GM20431 (cell line): ENCODE results near the gene HOXC13.

ENCODE experiments used
- in situ Hi-C: fragments of 300-500 bp; cut with MseI, MboI; formaldehyde crosslinking; loops from one replicate; pipeline ENCODE4 v1.15.0; 2020; ENCODE audit warnings: low sequenced_read_pairs; ENCODE audit not compliant: unreplicated experiment

Gene HOXC13

DNA sequence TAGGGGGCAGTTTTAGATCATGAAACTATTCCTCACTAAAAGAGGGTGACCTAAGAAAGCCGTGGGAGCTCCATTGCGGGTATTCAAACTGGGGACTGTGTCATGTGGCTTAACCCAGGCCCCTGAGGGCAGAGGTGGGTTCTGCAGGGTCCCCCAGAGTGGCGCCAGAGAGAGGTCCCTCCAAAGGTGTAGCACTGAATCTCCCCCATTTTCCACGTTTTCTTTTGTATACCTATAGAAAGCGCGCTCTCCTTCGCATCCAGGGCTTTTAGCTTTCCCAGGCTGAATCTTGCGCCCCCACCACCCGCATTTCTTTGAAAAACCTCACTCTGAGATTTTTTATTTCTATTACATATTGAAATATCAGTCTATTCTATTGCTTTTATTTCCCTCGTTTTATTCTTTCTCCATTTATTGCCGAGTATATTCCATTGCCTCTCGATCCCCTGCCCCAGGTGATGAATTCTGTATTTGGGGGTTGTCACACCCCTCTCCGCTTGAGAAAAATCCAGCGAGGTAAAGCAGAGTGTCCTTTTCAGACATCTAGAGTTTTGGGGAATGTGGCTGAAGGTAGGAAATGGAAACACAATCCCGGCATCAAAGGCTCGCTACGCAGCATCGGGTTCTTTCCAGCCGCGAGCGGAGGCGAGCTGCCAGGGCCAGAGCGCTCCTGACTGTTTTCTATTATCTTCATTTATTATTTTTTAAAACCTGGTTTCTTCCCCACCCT lies 870 bp upstream of the HOXC13 start:
- in situ Hi-C loops, result no loop called here

- in situ Hi-C loops, result no loop called here
These were observed 794 bp downstream of the HOXC13 start for GRCh38 chr12:53939141-53940108.

DNA sequence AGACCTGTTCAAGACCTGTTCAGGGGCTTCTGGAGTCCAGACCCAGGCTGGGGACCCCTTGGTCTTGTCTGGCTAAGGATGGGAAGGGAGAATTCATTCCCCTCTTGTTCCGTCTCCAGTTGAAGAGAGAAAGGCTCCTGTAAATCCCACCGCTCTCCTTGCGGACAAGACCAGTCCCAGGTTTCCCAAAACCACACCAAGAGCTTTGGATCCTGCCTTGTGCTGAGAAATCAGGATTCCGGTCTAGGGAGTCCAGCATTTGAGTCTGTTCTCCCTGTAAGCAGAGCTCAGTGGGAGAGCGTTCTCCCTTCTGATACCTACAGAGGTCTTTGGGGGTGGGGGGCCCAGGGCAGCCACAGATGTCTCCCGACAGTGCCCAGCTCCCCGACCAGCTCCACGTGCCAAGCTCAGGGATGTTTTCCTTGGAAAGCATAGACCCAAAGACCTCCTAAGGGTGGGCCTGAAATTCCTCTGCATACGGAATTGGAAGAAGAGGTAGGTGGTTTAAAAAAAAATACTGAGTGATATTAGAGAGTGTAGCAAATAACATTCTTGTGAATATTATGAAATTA lies 1.9 kb downstream of the HOXC13 start:
- in situ Hi-C loops, result no loop called here

GRCh38 chr12:53941187-53941586 lies 2.6 kb downstream of the HOXC13 start:
- in situ Hi-C loops, result no loop called here

DNA sequence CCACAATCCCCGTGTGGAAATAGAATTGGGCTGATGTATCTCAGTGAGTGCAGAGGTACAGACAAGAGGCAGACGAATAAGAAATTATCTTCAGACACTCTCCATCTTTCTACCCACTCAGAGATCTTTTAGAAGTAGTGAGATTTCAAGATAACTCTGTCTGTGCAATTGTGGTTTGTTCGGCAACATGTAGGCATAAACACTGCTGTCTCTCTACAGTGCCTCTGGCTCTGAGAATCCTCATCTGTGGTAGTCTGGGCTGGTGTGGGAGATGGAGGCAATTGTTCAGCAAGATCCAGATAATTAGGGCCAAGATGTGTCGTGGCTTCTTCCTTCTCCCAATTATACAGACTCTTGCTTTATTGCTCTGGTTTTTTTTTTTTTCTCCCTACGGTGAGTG lies 3.1 kb downstream of the HOXC13 start:
- in situ Hi-C loops, result no loop called here

DNA sequence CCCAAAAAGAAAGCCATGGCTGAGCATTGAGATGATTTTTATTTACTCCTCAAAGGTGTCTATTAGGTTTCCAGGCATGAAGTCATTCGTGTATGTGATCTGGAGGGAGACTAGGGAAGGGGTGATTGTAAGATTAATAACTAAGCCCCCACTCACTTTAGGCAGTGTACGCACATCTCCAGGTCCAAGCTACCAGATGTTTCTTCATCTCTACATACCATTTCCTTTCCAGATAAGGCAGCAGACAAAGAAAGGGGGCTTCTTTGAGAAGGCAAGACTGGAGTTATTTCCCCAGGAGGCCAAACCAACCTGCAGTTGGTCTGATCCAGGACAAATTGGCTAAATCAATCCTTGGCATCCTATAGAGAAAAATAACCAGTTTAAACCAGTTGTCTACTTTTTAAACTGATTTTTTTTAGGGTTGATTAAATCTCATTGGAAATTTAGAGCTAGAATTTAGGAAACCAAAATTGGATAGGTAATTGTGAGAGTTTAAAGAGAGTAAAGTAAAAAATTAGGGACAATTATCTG lies 3.9 kb downstream of the HOXC13 start:
- in situ Hi-C loops, result no loop called here

- in situ Hi-C loops, result no loop called here
These were observed 5.6 kb downstream of the HOXC13 start for GRCh38 chr12:53944209-53944608.

DNA sequence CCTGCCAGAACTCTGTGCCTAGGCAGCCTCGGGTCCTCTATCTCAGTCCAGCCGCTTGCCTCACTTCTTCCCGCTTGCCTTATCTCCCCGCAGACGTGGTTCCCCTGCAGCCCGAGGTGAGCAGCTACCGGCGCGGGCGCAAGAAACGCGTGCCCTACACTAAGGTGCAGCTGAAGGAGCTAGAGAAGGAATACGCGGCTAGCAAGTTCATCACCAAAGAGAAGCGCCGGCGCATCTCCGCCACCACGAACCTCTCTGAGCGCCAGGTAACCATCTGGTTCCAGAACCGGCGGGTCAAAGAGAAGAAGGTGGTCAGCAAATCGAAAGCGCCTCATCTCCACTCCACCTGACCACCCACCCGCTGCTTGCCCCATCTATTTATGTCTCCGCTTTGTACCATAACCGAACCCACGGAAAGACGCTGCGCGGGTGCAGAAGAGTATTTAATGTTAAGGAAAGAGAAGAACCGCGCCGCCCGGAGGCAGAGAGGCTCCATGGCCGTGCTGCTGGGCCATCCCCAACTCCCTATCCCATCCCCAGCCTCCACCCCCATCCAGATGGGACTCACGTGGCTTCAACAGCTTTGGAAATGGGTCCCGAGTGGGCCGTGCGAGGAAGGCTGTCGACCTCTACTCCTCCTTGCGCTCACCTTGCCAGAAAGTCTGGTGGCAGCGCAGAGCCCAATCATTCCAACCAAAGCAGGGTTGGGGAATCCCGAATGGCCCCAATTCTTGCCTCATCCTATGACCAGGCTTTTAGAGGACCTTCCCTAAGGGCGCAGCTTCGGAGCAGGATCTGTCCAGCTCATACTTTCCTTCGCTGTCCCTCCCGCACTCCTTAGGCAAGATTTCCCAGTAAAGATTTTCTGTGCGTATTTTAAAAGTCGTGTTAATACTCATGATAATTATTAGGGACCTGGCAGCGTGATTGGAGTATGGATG lies 6.5 kb downstream of the HOXC13 start:
- in situ Hi-C loops, result no loop called here

GRCh38 chr12:53947743-53948142 lies 9.1 kb downstream of the HOXC13 start:
- in situ Hi-C loops, result no loop called here

DNA sequence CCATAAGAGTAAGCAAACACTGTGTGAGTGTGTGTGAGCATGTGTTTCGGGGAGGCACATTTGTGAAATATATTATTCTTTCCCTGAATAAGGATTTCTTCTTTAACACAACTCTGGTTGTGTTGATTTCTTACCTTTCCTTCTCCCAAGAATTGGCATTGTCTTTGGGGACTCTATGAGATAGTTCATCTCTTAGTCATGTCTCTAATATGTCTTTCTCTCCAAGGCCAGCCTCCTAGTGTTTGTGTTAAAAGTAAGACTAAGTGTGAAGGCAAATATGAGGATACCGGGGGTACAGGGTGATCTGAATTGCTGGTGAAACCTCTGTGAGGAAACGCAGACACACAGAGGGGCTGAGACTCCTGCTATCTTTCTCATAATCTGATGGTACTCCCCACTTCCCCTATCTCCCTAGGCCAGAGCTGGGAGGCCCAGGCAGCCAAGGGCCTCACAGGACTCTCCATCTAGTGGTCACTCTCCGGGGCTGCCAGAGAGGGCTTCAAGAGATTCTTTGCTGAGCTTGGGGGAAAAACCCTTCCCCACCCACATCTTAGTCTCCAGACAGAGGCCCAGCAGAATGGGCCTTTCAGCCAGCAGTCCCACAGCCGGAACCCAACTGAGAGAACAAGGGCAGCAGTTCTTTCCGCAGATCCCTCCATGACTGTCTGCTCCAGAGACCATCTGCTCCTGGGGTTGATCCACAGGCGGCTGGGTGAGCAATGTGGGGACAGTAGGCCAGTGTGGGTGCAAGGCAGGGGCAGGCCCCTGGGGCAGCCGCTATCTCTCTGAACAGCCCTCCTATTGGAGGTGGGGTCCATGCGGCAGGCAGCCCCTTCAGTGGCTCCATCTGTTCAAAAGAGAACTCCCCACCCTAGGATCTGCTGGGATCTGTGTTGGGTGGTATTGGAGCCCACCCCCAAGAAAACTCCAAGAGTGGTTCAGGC lies 10.3 kb downstream of the HOXC13 start:
- in situ Hi-C loops, result no loop called here

DNA sequence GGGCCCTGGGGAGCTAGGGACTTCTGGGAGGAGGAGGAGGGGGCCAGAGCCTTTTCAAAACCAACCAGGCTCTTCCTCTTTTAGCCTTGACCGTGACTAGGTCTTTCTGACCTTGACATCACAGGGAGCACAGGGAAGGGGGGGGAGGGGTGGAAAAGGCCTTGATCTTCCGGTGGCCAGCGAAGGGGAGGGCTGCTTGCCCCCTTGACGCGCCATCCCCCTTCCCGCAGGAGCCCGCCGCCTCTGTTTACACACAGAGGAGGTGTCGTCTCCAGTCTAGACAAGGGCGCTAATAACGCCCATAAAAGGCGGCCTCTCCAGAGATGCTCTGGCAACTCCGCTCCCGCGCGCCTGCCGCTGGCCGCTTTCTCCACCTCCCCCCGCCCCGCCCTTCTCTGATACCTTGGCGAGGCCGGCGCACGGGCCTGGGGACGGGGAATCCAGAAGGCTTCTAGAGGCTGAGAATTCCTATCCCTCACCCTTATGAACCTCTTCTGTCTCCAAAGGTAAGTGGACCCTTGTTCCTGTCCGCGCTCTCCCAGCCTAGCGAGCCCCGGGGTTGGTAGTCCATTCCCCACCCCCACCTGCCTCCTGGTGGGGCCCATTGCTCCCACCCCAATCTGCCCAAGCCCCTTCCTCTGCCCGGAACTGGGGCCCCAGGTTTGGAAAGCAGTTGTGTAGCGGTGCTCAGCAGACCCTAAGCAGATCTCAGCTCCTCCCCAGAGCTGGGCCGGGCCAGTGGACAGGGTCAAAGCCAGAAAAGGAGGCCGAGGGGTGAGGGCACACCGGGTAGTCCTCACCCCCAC lies 11.2 kb downstream of the HOXC13 start:
- in situ Hi-C loops, result no loop called here

GRCh38 chr12:53950437-53950773 lies 11.8 kb downstream of the HOXC13 start:
- in situ Hi-C loops, result no loop called here

DNA sequence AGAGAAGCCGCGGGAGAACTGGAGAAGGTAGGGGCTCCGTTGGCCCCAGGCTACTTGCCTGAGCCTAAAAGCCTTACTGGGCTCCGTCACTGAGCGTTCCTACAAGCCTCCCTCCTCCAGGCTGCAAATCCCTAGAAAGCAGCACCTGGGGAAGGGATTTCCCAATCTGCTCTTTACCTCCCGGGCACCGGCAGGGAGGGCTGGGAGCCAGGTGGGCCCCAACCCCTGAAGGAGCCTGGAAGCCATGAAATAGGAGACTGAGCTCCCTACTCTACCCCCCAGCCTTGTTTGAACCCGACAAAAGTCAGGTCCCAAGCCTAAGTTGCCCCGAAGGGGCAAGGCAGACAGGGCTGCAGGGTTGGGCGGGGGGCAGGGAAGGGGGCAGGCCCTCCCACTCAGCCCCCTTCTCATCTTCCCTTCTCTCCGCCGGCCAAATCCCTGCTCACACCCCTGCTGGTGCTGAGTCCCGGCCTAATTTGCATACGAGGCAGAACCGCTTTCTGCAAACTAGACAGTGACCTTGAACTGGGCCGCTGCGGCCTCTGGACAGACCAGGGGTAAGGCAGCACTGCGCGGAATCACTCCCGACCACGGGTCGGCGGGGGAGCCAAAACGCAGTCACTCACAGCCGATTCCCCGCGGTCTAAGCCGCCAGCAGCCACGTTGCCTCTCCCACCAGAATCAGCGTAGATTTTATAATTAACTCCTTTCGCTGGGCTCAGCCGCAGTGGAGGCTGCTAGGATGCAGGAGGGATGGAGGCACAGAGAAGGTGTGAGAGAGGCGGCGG lies 12.4 kb downstream of the HOXC13 start:
- in situ Hi-C loops, result no loop called here

- in situ Hi-C loops, result no loop called here
These were observed 13.1 kb downstream of the HOXC13 start for GRCh38 chr12:53951577-53952334.

DNA sequence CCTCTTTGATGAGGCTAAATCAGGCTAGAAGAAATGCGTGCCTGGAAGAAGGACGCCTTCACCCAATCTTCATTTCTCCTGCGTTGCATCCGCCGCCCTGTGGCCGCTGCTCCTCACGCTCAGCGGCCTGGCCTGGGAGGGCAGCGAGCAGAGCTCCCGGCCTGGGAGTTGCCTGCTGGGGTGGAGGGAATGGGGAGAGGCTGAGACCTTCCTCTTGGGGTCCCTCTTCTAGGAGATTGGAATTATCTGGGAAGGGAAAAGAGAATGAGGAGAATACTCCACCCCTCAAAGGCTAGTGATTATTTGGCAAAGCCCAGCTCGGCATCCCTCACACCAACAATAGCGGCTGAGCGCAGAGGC lies 13.7 kb downstream of the HOXC13 start:
- in situ Hi-C loops, result no loop called here

DNA sequence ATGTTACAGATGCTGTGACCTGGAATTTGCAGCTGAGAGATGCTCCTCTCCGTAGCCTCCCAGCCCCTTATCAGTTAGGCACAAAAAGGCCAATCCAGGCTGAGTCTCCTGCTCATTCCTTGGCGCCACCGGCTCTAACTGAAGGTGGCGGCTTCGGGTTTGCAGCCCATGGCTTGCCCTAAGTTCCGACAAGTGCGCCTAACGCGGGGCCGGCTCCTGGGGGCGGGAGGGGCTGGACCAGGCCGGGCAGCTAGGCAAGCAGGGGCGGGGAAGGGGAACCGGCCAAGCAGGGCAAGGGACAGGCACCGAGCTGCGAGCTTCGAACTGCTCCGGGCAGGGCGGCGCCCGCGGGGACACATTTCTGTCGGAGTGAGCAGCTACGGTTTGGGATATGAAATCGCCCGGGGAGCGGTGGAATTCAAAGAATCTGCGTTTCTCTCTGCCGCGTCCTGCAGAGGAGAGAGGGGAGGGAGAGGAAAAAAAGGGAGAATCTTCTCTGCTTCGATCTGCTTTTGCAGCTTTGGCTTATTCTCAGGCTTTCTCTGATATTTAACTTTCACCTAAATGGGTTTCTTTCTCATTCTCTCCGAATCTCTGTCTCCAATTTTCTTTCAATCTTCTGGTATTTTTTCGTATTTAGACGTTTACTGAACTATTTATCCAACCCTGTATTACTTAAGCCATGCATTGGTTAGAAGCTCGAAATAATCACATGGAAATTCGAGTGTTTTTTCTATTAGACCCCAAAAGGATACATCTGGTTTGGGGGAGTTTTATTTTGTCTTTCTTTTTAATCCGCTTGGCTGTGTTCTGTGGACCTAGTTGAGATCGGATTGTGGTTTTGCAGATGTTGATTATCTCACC lies 14.5 kb downstream of the HOXC13 start:
- in situ Hi-C loops, result no loop called here
